Calu3 (cell line): Measurements from ENCODE around the gene TEKT3. TPM values are rescaled to one million over a fixed set of nuclear protein-coding genes. Genes with fewer than 3 reads are reported as not detected.

ENCODE experiments used
- BruUV-seq: library from RNA; stranded (reverse); fragments of 400-500 nt; replicated peaks from 2 replicates; lab custom pipeline; 2021; lab: Mats Ljungman, UMichigan
- CTCF ChIA-PET: fragments of 300-600 bp; sonication (Branson Sonifier 250); formaldehyde crosslinking; loops from one replicate; lab custom pipeline; 2022; ENCODE audit warnings: antibody characterized with exemption; lab: Charles Lee
- DNase-seq: peaks from one replicate; pipeline ENCODE4 v3.0.0; 2022
- H3K27ac Mint-ChIP-seq: one replicate; pipeline ENCODE4 v1.8.0; 2022; ENCODE audit warnings: mixed read lengths; ENCODE audit not compliant: unreplicated experiment
- H3K27me3 Mint-ChIP-seq: one replicate; pipeline ENCODE4 v1.8.0; 2022; ENCODE audit warnings: mixed read lengths; ENCODE audit not compliant: unreplicated experiment
- H3K36me3 Mint-ChIP-seq: one replicate; pipeline ENCODE4 v1.8.0; 2022; ENCODE audit warnings: mild to moderate bottlenecking, moderate library complexity, mixed read lengths; ENCODE audit not compliant: insufficient read depth, unreplicated experiment
- H3K4me1 Mint-ChIP-seq: one replicate; pipeline ENCODE4 v1.8.0; 2022; ENCODE audit warnings: mild to moderate bottlenecking, low read depth, mixed read lengths; ENCODE audit not compliant: unreplicated experiment
- H3K4me3 Mint-ChIP-seq: one replicate; pipeline ENCODE4 v1.8.0; 2022; ENCODE audit warnings: mild to moderate bottlenecking, low read depth, moderate library complexity, mixed read lengths; ENCODE audit not compliant: unreplicated experiment
- H3K9me3 Mint-ChIP-seq: one replicate; pipeline ENCODE4 v1.8.0; 2022; ENCODE audit warnings: low read depth, mixed read lengths; ENCODE audit not compliant: unreplicated experiment
- CTCF ChIP-seq: fragments of 200-600 bp; IDR thresholded peaks from one replicate; pipeline ENCODE4 v1.8.0; 2022; ENCODE audit warnings: antibody characterized with exemption; ENCODE audit not compliant: unreplicated experiment
- intact Hi-C: fragments of 100-400 bp; cut with micrococcal nuclease; formaldehyde crosslinking; loops from one replicate; pipeline ENCODE4 v1.10.0; 2022; ENCODE audit not compliant: unreplicated experiment
- total RNA-seq: library from RNA; stranded (reverse); gene quantifications from 2 replicates; pipeline ENCODE4 v1.2.3, GENCODE V29; 2022

TEKT3 gene
- total RNA-seq, 1 experiment from 2014 or later, result not detected

GRCh38 chr17:15351925-15352324, 10.5 kb upstream of the TEKT3 start:
- CTCF ChIA-PET, result no interaction called here
- Mint-ChIP-seq H3K27ac (no peak overlapping the region), H3K9me3 (no peaks in the 10 kb centered on the region), H3K27me3 (peaks cover 27% of the 10 kb centered on the region), H3K4me1 (no peaks in the 10 kb centered on the region), H3K36me3 (no peaks in the 10 kb centered on the region), H3K4me3 (no peak overlapping the region)
- no peak for DNase-seq
- intact Hi-C loops, result no loop called here
- no peak for TF ChIP-seq CTCF
- BruUV-seq, result no TSS peak

- intact Hi-C loops, result no loop called here
- BruUV-seq, result no TSS peak
- CTCF ChIA-PET, result no interaction called here
Observed at GRCh38 chr17:15351478-15351840, 10.1 kb upstream of the TEKT3 start.

GRCh38 chr17:15350777-15351477, 9.5 kb upstream of the TEKT3 start:
- no peaks in the 10 kb centered on the region for H3K36me3 Mint-ChIP-seq
- no peak overlapping the region for H3K4me3 Mint-ChIP-seq

More at GRCh38 chr17:15351478-15351840, 10.1 kb upstream of the TEKT3 start:
- Mint-ChIP-seq H3K27me3 (peaks cover 31% of the 10 kb centered on the region), H3K9me3 (no peaks in the 10 kb centered on the region), H3K4me3 (no peak overlapping the region), H3K36me3 (no peaks in the 10 kb centered on the region), H3K4me1 (no peaks in the 10 kb centered on the region), H3K27ac (no peak overlapping the region)
- no peak for TF ChIP-seq CTCF
- DNase-seq, result no peak

GRCh38 chr17:15349119-15349518, 7.7 kb upstream of the TEKT3 start:
- Mint-ChIP-seq H3K36me3 (no peaks in the 10 kb centered on the region), H3K9me3 (no peaks in the 10 kb centered on the region), H3K27ac (no peak overlapping the region), H3K4me1 (no peaks in the 10 kb centered on the region), H3K27me3 (peaks cover 54% of the 10 kb centered on the region), H3K4me3 (no peak overlapping the region)
- intact Hi-C loops, result no loop called here
- CTCF ChIA-PET, result no interaction called here
- DNase-seq, result no peak
- no peak for TF ChIP-seq CTCF
- no TSS peak for BruUV-seq

More at GRCh38 chr17:15350777-15351477, 9.5 kb upstream of the TEKT3 start:
- Mint-ChIP-seq H3K27ac (no peak overlapping the region), H3K9me3 (no peaks in the 10 kb centered on the region), H3K27me3 (peaks cover 36% of the 10 kb centered on the region), H3K4me1 (no peaks in the 10 kb centered on the region)
- DNase-seq, result no peak
- no TSS peak for BruUV-seq
- TF ChIP-seq CTCF, result no peak
- intact Hi-C loops, result no loop called here
- CTCF ChIA-PET, result no interaction called here
